NCI-H1436 (cell line): ENCODE measurements around the gene TRMU.

ENCODE experiments used
- DNase-seq: peaks from one replicate; lab custom pipeline; 2025; lab: John Stamatoyannopoulos, UW

Gene TRMU

DNA sequence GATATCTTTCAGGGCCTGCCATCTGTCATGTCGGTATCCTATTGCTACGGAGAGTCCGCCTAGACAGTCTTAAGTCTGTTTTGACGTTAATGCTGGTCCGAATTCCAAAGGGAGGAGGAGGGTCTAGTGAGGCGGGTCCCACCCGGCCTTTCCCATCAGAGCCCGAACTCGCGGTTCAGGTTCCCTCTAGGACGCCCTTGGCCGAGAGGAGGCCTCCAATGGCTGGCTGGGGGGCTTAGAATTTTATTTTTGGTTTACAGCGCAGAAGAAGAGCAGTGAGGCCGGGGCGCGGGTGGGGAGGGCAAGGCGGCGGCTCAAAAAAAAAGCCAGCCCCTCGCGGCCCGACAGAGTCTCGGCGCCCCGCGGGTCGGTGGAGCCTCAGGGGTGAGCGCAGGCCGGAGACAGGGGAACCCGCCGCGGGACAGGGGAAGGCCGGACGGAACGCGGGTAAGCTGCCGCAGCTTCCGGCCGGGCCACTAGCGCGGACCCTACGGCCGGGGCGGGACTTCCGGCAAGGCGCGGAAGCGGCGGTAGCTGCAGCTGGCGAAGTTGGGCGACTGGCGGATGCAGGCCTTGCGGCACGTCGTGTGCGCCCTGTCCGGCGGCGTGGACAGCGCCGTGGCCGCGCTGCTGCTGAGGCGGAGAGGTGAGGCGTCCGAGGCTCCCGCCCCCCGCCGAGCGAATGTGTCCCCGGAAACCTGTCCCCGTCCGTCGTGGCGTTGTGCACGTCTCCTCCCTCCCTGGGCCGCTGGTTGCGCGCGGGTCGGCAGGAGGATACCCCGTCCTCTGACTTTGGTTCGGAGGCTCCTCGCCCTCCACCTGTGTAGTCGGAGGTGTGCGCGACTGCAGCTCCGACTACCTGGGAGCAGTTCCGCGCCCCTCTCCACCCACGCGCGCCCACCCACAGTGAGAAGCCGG, at the start of gene TRMU:
TRMU (plus strand) TSS at position 514 of the 918 bp plus-strand sequence; CDS start at position 565, 51 bp downstream.
- DNase-seq = peak; percentile 61

GRCh38 chr22:46286006-46286405, 49.5 kb upstream of the TRMU start:
- DNase-seq = no peak

DNA sequence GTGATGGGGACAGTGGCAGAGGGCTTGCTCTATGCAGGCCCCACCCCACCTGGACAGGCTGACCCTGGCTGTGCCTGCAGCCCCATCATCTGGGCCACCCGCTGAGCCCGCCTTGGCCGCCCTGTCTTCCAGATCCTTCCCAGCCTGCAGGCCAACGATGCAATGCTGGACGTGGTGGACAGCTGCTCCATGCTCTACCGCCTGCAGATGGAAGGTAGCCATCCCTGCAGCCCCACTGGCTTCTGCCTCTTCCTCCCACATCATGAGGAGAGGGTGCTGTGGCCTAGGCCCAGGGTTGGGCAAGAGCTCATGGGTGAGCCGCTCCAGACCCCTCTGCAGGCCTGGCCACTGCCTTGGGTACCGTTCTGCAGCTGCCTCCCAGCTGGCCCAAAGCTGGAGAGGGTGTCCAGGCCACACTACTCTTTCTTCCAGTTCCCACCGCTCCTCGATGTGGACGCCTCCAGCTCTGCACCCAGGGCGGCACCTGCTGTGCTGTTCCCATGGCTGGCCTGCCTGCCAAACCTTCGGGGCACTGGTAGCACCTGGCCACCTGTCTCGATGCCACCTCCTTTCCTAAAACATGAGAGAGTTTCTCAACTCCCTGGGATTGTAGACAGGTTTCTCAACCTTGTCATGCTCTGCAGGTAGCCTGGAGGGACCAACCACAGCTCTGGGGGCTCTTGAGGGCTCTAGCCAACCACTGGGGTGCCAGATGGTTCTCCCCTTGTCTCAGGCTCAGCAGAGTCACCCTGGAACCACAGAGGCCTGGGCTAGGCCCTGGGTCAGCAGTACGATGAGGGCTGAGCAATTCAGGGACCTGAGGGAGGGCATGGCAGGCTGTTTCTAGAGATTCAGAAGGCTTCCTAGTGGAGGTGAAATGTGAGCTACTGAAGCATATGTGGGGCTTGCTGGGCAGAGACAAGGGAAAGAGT, 48.3 kb upstream of the TRMU start:
- no peak for DNase-seq

GRCh38 chr22:46287873-46288751, 47.4 kb upstream of the TRMU start:
- DNase-seq = no peak

- no peak for DNase-seq
Measured at GRCh38 chr22:46288846-46289243, 46.7 kb upstream of the TRMU start.

DNA sequence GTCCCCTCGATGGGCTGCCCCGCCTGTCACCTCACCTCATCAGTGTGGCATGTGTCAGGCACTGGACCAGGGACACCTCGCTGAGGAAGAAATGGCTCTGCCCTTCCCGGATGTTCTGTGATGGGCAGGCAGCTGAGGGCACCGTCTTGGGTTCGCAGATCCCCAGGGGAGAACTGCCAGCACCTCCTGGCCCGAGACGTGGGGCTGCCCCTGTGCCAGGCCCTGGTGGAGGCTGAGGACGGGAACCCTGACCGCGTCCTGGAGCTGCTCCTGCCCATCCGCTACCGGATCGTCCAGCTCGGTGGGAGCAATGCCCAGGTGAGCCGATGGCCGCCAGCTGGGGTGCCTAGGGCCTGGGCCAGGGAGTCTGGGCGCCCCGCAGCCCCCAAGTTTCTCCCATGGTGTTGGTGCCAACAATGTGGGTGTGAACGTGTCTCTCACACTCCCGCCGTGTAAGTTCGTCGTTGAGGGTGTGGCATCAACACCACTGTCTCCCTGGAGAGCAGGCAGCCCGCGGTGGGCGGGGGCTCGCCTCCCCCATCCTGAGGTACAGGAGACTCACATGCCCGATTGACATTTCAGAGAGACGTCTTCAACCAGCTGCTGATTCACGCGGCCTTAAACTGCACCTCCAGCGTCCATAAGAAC, 46.1 kb upstream of the TRMU start:
- no peak for DNase-seq

DNA sequence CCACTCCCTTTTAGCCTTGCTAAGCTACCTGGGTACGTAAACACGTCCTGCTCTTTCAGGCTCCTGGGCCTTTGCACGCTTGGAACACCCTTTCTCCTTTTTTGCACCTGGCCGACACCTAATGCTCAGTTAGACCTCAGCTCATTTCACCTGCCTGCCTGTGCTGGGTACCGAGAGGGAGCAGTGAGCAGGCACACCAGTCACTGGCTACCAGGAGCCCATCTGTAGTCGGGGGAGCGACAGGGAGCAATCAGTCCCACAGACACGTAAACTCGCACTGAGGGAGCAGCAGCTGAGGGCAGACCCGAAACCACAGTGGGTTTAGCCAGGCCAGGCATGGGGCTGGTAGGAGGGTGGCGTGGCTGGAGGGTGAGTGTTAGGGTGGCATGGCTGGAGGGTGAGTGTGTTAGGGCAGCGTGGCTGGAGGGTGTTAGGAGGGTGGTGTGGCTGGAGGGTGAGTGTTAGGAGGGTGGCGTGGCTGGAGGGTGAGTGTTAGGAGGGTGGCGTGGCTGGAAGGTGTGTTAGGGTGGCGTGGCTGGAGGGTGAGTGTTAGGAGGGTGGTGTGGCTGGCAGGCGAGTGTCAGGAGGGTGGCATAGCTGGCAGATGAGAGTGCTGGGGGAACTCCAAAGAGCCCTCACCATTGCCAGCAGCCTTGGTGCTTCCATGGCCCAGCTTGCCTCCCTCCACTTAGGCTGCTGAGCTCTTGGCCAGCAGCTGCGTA, 45.2 kb upstream of the TRMU start:
- no peak for DNase-seq

DNA sequence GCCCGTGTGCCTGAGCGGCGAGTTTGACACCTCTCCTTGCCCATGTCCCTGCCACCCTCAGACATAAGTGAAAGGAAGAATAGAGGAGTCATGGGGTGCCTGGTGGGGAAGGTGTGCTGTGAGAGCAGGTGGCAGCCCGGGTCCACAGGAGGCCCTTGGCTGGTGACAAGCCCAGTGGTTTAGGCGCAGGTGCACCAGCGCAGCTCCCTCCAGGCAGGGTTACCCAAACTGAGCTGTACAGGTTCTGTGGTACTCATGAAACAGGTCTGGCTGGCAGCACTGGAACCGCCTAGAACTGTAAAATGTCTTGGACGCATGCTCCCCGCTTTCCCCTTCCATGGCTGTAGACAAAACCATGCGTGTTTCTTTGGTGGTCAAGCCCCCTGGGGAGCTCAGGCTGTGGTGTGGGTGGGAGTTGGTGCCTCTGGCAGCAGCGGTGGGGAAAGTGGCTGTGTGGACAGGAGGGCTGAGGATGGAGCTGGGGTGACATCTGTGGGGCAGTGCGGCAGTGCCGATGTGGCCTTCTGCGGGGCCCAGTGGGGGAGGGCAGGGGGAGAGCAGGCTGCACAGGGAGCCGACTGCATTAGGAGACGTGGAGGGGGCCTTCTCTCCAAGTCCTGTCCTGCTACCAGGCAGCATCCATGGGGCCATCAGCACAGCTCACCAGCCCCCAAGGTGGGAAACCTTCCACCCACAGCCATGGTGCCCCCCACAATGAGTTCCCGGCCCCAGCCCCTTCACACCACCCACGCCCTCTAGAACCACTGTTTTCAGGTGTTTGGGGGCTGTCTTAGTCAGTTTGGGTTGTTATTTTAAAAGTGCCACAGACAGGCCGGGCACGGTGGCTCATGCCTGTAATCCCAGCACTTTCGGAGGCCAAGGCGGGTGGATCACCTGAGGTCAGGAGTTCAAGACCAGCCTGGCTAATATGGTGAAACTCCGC, 44.4 kb upstream of the TRMU start:
- no peak for DNase-seq

- no peak for DNase-seq
Measured at GRCh38 chr22:46292173-46292572, 43.3 kb upstream of the TRMU start.

GRCh38 chr22:46292732-46293131, 42.8 kb upstream of the TRMU start:
- no peak for DNase-seq

DNA sequence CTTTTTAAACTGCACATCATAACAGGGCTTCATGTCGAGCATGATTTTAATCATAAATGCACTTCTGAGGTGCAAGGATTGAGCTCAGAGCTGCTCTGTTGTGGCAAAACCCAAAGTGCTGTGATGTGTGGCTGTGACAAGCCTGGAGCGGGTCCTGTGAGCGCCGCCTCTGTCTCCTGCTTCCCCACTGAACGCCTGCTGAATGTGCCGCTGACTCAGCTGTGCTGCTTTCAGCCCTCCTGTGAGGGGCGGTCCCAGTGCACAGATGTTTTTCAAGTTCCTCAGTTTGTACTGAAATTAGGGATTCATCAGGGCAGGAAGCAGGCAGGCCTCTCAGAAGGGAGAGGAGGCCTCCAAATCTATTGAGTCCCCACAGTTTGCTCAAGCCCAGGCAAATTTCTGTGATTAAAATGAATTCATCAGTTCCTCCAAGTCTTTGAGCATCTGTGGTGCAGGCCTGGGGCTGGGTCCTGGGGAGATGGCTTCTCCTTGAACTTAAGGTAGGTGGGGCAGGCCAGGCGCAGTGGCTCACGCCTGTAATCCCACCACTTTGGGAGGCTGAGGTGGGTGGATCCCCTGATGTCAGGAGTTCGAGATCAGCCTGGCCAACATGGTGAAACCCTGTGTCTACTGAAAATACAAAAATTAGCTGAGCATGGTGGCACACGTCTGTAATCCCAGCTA, 41.8 kb upstream of the TRMU start:
- DNase-seq = no peak

- DNase-seq = no peak
Measured at GRCh38 chr22:46294784-46295183, 40.7 kb upstream of the TRMU start.

DNA sequence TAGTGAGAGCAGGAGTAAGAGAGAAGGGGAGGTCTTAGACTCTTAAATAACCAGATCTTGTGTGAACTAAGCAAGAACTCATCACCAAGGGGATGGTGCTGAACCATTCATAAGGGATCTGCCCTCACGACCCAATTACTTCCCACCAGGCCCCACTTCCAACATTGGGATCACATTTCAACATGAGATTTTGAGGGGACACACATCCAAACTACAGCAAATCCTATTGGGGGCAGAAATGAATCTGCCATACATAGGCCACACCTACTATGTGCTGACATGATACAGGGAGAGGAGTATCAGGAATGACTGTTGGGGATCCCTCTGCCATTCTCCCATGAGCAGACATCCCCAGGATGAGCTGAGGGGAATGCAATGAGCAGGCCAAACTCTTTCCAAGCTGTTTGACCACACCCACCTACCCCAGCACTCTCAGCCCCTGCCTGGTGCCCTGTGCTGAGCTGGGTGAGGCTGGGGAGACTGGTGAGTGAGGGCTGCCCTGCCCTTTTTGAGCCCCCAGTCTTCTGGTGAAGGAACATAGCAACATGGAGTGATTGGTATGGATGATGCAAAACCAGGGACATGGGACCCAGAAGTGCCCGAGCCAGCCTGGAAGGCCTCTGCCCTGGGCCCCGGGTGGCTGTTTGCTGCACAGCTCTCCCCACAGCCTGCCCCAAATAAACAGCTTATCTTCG, 40.1 kb upstream of the TRMU start:
- DNase-seq = no peak

GRCh38 chr22:46296257-46297150, 39.0 kb upstream of the TRMU start, which contains the start of gene GTSE1:
Gene GTSE1, plus strand, starts transcription at chr22:46296870. Its CDS starts 531 bp downstream, at chr22:46297401.
- peak; percentile 96 for DNase-seq

GRCh38 chr22:46297151-46297812, 38.2 kb upstream of the TRMU start:
- no peak for DNase-seq

GRCh38 chr22:46299101-46299500, 36.4 kb upstream of the TRMU start:
- no peak for DNase-seq
